Activated T-cell treated with anti-CD3 and anti-CD28 coated beads for 48 hours (primary cell): ENCODE results near the gene TEAD4.

Experiments
- DNase-seq: peaks from one replicate; pipeline ENCODE4 v3.0.0-alpha.2; 2020; ENCODE audit warnings: low read depth

TEAD4 gene

GRCh38 chr12:3032770-3033538 is 73.8 kb downstream of the TEAD4 start:
- DNase-seq = no peak

- no peak for DNase-seq
Measured at GRCh38 chr12:3033539-3033867, 74.3 kb downstream of the TEAD4 start.

- DNase-seq = peak; percentile 40
Measured at GRCh38 chr12:3034067-3034750, 75.0 kb downstream of the TEAD4 start.

GRCh38 chr12:3035171-3035570 is 76.0 kb downstream of the TEAD4 start:
- DNase-seq = no peak

DNA sequence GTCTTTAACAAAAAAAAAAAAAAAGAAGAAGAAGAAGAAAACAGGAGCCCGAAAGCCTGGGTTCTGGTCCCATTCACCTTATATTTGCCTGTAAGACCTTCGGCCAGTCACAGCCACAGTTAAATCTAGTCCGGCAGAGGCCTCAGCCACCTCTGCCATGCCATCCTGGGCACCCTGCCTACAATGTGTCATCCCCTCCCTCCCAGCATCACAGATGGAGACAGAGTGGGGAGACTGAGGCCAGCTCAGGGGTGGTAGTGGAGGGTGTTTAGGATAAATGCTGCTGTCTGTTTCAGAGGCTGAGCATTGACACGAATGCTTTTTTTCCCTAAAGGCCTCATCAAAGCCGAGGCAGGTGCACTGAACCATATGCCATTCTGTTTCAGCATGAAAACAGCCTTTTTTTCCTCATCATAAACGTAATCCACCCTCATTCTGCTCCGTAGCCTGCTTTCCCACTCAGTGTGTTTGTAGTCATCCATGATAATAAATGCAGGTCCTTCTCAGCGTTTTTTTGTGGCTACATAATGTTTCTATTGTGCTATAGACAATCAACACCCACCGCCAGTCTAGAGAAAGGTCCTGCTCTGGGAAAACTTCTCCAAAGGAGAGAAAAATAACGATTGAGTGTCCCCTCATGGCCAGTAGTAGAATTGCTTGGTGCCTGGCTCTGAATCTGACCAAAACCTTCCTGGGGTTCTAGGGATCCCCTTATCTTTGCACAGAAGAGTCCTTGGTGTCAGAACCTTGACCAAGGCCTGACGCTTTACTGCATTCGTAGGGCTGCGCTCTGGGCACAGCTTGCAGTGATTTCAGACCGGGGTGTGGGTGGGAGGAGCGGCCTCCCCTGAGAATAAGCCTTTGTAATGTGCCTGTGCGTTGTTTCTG is 76.9 kb downstream of the TEAD4 start:
- DNase-seq = no peak

- no peak for DNase-seq
Measured at GRCh38 chr12:3036901-3037600, 77.9 kb downstream of the TEAD4 start.

DNA sequence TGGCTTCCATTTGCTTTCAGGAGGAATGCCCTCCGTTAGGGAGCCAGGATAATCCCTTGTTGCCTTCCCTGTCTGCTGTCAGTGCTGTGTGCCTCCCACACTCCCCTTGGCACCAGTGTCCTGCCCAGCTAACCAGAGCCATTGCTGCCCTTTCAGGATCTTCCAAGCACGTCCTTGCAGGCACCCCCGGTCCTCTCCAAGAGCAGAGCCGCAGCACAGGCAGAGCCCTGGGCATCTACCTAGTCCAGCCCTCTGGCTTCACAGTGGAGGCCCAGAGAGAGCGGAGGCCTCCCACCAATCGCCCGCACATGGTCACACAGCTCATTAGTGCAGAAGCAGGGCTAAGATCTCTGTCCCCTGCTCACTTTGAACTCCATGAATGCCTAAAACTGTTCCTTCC is 79.0 kb downstream of the TEAD4 start:
- no peak for DNase-seq

DNA sequence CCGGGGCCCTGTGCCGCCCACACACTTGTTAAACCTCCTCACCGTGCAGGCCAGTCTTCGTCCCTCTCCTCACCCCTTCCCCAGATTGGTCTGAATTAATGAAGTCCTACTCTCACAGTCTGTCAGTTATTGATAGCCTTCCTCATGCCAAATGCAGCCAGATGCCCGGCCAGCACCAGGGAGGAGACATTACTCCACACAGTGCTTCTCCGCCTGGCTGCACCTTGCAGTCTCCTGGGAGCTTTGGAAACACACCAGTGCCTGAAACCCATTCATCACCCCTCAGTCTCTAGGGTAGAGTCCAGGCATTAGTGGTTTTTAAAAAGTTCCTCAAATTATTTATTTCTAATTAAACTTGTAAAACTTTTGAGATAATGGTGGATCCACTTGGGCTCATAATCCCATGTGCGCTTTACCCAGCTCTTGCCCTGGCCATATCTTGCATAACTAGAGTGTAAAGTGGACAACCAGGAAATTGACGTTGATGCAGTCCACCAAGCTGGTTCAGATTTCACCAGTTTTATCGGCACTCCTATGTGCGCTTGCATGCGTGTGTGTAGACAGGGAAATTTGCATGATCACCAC is 79.8 kb downstream of the TEAD4 start:
- DNase-seq = no peak

DNA sequence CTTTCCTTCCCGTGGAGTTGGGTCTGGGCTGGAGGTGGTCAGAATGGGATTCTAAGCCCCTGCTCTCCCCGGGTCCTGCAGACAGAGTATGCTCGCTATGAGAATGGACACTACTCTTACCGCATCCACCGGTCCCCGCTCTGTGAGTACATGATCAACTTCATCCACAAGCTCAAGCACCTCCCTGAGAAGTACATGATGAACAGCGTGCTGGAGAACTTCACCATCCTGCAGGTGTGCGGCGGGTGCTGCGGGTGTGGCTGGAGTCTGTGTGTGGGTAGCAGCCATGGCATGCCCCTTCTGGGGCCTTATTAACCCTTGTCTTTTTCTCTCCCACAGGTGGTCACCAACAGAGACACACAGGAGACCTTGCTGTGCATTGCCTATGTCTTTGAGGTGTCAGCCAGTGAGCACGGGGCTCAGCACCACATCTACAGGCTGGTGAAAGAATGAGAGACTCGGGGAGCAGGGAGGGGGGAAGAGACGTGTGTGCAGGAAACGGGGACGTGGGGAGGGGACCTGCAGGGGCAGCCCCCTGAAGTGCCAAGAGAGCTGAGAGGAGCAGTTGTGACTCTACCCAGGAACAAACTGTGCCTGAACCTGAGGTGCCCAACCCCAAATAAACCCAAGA is 80.9 kb downstream of the TEAD4 start:
- DNase-seq = no peak

DNA sequence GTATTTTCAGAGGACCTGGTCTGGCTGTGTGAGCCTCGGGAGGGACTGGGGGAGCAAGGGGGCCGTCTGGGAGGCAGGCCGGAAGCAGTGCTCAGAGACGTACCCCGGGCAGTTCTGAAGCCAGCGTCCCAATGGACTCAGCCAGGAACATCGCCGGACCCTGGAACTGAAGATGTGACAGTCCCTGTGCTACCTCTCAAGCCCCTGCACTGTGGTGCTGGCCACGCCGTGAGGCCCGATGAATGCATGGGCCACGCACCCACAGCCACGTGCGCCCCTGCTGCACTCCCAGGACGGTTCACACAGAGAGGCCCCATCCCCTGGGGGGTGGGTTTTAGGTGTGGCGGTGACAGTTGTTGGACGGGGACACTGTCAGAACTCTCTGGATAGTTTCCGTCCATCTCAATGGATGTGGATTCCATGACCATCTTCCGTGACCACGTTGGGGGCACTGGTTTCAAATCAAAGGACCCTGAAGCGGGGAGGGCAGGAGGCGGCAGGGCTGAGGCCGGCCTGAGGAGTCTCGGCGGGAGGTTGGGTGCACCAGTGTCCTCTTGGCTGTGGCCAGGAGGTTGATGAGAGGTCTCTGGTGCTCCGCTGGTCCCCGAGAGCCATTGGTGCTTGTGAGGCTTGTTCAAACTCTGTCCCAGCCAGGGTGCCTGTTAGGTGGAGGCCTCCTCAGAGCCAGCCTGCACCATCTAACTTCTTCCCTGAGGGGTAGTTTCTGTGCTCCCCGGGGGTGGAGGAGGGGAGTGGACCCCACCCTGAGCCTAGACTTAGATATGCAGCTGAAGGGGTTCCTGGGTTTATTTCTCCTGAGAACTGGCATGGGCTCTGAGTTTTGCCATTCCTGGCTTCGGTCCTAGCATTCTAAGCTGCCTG is 81.7 kb downstream of the TEAD4 start:
- no peak for DNase-seq

- peak; percentile 42 for DNase-seq
Measured at GRCh38 chr12:3041558-3042164, 82.5 kb downstream of the TEAD4 start.

DNA sequence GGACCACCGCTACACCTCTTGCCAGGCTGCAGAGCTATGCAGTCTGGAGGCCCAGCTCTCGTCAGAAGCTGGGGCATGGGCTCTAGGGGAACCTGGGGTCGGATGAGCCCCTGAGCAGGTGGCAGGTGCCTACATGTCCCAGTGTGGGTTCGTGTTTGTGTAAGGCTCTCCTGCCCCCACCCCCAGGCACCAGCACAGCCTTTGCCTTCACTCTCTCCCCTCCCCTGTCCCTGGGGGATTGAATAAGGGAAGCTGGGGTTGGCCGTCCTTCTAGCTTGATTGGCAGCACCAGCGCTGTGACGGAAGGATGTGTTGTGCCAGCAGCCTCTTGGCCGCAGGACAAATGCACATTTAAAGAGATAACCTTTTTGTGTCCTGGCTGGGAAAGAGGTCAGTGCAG is 83.2 kb downstream of the TEAD4 start:
- DNase-seq = no peak

DNA sequence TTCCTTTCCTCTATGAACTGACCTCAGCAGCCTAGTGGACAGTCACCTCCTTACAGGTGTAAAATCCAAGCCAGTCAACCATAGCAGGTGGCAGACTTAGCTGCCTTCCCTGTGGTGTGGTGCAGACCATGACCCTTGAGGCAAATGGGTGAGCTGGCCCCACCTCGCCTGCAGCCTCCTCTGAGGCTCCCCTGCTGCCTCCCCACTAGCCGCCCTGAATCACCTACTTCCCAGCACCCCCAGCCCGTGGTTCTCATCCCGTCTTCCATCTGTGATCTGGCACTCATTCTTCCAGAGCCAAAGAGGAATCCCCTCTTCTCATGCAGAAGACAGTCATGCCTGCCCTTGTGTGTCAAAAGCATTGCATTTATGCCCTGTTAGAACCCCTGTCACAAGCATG is 83.6 kb downstream of the TEAD4 start:
- no peak for DNase-seq

- no peak for DNase-seq
Measured at GRCh38 chr12:3043406-3043805, 84.2 kb downstream of the TEAD4 start.

DNA sequence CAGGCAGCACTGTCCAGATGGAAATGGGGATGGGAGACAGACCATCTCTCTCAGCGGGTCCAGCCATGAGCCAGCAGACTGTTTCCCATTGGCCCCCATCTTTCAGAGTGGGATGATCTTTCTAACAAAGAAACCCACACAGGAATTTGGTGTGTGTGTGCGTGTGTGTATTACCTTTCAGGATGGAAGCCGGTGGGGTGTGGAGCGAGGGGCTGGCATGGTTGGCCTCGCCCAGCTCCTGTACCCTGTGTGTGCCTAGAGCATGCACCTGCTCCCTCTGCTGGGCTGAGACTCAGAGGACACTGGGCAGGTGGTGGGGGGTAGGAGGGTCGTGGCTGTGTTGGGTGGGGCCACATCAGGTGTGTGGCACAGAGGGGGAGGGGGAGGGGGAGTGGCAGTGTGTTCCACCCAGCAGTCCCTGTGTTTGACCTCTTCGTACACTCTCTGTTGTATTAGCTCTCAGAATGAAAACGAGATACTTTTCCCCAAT is 85.0 kb downstream of the TEAD4 start:
- no peak for DNase-seq

DNA sequence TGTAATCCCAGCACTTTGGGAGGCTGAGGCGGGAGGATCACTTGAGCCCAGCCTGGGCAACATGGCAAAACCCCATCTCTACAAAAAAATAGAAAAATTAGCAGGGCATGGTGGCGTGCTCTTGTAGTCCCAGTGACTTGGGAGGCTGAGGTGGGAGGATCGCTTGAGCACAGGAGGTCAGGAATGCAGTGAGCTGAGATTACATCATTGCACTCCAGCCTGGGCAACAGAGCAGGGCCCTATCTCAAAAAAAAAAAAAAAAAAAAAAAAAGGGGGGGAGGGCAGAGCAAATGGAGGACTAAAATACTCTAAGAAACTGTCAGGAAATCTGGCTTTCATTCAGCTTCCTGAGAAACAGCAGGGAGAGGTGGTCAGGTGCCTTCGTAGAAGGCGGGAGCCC is 86.3 kb downstream of the TEAD4 start:
- DNase-seq = no peak

DNA sequence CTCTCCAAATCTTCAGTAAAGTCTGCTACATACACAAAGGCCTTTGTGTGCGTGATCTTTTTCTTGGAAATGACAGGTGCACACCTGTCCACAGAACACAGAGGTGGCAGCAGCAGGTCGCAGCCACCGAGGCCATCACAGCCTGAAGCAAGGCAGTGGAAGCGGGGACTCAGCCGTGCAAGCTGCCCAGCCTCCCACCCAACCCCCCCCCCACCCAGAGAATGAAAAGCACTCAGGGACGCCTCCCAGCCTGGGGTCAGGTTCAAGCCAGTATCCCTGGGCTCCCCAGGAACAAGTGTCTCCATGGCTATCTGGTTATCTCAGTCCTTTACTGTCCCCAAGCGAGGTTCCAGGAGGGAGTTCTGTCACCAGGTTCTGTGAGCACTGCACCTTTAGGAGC is 86.8 kb downstream of the TEAD4 start:
- DNase-seq = no peak

GRCh38 chr12:3046441-3047200 is 87.4 kb downstream of the TEAD4 start:
- DNase-seq = no peak

DNA sequence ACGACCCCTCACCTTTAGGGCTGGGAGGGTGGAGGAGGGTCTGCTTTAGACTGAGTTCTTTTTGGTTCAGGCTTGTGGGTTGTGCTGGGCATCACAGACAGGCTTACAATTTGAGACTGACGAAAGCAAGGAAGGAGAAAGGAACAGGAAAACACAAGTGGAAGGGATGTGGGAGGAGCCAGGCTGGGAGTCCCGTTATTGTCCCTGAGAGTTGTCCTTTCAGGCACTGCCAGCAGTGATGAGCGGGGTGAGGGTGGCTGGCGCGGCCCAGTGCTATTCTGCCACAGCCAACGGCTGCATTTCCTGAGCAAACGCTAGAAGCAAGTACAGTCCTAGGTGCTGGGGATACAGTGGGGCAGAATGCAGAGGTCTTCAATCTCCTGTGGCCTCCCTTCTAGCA is 88.8 kb downstream of the TEAD4 start:
- DNase-seq = no peak
